Measurements from ENCODE around the gene PDZRN4.
"Not testable (repeated sequence)": the region's sequence is repeated elsewhere in the genome, so short reads cannot be mapped to it uniquely, and the experiment has no call there.

PDZRN4 gene

DNA sequence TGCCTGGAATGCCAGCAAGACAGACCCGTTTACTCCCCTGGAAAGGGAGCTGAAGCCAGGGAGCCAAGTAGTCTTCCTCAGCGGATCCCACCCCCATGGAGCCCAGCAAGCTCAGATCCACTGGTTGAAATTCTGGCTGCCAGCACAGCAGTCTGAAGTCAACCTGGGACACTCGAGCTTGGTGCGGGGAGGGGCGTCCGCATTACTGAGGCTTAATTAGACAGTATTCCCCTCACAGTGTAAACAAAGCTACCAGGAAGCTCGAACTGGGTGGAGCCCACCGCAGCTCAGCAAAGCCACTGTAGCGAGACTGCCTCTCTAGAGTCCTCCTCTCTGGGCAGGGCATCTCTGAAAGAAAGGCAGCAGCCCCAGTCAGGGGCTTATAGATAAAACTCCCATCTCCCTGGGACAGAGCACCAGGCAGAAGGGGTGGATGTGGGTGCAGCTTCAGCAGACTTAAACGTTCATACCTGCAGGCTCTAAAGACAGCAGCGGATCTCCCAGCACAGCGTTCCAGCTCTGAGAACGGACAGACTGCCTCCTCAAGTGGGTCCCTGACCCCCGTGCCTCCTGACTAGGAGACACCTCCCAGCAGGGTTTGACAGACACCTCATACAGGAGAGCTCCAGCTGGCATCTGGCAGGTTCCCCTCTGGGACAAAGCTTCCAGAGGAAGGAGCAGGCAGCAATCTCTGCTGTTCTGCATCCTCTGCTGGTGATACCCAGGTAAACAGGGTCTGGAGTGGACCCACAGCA lies 92.4 kb downstream of the PDZRN4 start:
- H3K4me3 Mint-ChIP-seq; intact Hi-C loops (cut with micrococcal nuclease); H3K9me3 Mint-ChIP-seq: not testable (repeated sequence)

DNA sequence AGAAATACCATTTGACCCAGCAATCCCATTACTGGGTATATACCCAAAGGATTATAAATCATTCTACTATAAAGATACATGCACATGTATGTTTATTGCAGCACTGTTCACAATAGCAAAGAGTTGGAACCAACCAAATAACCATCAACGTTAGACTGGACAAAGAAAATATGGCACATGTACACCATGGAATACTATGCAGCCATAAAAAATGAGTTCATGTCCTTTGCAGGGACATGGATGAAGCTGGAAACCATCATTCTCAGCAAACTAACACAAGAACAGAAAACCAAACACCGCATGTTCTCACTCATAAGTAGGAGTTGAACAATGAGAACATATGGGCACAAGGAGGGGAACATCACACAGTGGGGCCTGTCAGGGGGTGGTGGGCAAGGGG lies 97.3 kb downstream of the PDZRN4 start:
- H3K4me1 Mint-ChIP-seq (ENCODE audit: low read depth); H3K36me3 Mint-ChIP-seq (ENCODE audit: low read depth); H3K27ac Mint-ChIP-seq; H3K9me3 Mint-ChIP-seq; H3K4me3 Mint-ChIP-seq; intact Hi-C loops (cut with micrococcal nuclease); H3K27me3 Mint-ChIP-seq: not testable (repeated sequence)

More for the DNA sequence above, 92.4 kb downstream of the PDZRN4 start:
- not testable (repeated sequence) for H3K36me3 Mint-ChIP-seq (ENCODE audit: low read depth); H3K4me1 Mint-ChIP-seq (ENCODE audit: low read depth); H3K27me3 Mint-ChIP-seq; H3K27ac Mint-ChIP-seq

DNA sequence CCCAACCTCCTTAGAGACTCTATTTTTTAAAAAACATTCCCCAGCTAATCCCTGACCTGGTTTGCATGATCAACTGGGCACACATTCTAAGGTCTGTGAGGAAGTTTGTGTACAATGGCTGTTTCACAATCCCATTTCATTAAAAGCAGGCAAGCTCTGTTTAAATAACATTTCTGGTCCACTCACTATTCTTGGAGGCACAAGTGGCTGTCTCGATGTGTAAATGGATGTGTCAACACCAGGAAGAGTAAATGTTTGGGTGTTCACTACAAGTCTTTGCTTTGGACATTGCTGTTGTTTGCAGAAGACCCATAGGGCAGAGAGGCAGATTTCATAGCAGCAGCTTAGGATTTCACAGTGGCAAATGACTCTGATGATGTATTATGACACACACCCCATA lies 98.3 kb downstream of the PDZRN4 start:
- Mint-ChIP-seq H3K36me3 (ENCODE audit: low read depth) (no peaks in the 10 kb centered on the region), H3K9me3 (no peaks in the 10 kb centered on the region), H3K4me1 (ENCODE audit: low read depth) (no peaks in the 10 kb centered on the region), H3K27me3 (no peaks in the 10 kb centered on the region), H3K27ac (no peak overlapping the region), H3K4me3 (no peak overlapping the region)
- intact Hi-C loops (cut with micrococcal nuclease): no loop called here

DNA sequence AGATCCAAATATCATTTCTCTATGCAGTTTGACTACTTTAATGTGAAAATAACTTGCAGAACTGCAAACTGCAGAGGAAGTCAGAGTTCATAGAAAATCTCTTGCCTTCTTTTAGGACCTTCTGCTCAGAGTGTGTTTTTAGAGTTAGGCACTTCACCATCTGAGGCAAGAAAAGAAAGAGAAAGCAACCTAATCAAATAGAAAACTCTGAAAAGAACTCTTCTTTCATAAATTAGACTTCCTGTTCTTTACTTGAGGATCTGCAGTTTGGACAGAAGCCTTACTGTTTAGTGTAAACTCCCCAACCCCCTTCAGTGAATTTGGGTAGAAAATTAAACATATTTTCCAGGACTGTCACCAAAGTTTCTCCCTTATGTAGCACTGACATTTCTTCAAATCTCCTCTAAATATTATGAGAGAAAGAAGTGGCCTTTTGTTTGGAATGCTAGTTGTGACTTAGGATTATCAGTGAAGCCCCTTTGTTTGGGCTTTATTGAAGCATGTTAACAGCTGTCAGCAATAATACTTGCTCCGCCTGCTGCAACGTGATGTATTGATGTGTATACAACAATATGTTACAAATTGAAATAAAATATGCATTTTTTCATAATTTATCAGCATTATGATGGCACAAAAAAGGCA lies 99.5 kb downstream of the PDZRN4 start:
- Mint-ChIP-seq H3K27me3 (no peaks in the 10 kb centered on the region), H3K4me3 (no peak overlapping the region), H3K4me1 (ENCODE audit: low read depth) (no peaks in the 10 kb centered on the region), H3K9me3 (no peaks in the 10 kb centered on the region), H3K27ac (no peak overlapping the region), H3K36me3 (ENCODE audit: low read depth) (no peaks in the 10 kb centered on the region)
- intact Hi-C loops (cut with micrococcal nuclease): no loop called here

DNA sequence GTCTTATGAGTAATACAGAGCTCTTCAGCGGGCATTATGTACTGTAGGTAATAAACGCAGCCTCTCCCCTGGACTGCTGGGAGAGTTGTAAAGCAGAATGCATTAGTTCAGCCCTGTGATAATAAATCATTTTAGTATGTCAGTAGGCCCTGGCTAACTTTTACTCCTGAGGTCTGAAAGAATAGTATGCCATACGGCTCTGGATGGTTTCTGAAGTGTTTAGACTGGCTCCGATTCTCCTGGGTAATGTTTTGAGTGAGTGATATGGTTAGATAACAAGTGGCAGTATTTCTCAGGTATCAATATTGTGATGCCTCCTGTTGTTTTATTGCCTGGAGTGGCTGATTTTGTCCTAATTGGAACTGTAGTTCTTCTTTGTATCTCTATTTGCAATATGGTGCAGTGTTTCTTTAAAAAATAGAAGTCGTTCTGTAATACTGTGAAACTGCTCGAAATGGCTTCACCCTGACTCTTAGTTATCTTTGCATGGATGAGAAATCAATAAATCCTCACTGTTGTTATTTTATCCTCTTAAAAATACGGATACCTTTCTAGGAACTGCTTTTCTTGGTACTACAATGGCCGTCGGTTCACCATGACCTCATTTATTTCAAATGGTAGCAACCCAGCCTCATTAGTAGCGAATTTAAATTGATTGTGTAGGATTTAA lies 100.2 kb downstream of the PDZRN4 start:
- Mint-ChIP-seq H3K9me3 (no peaks in the 10 kb centered on the region), H3K36me3 (ENCODE audit: low read depth) (no peaks in the 10 kb centered on the region), H3K4me1 (ENCODE audit: low read depth) (no peaks in the 10 kb centered on the region), H3K27me3 (no peaks in the 10 kb centered on the region), H3K27ac (no peak overlapping the region), H3K4me3 (no peak overlapping the region)
- intact Hi-C loops (cut with micrococcal nuclease): no loop called here

DNA sequence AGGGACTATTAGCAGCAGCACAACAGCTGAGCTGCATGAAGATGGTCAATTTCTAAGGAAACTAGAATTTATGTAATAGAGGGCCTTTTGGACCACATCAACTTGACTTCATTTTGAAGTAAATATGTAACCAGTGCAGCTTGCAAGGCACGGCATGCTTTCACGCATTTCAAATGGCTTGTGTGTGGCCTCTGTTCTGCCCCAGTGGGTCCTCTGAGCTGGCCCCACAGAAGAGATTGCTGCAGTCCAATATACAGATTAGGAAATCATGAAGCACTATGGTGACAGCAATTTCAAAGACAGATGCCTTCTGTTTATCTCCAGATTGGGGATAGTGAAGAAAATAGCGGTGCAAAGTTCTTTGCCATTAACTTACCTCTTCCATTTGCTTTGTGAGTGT lies 101.4 kb downstream of the PDZRN4 start:
- Mint-ChIP-seq H3K9me3 (no peaks in the 10 kb centered on the region), H3K27me3 (no peaks in the 10 kb centered on the region), H3K36me3 (ENCODE audit: low read depth) (no peaks in the 10 kb centered on the region), H3K27ac (no peak overlapping the region), H3K4me3 (no peak overlapping the region), H3K4me1 (ENCODE audit: low read depth) (no peaks in the 10 kb centered on the region)
- intact Hi-C loops (cut with micrococcal nuclease): no loop called here

DNA sequence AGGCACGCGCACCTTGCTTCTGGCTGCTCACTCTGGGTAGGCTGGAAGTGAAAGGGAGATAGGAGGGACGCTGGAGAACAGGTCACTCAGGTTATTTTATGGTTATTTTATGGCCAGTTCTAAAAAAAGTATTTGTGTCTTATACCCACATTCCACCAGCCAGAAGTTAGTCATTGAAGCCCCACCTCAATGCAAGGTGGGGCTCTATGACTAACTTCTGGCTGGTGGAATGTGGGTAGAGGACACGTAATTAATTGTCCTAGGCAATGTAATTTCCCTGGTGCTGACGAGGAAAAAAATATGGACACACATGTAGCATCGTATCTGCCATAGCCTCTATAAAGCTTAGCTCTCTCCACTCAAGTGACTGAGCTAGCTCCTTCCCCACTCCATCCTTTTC lies 104.9 kb downstream of the PDZRN4 start:
- Mint-ChIP-seq H3K27ac (no peak overlapping the region), H3K9me3 (no peaks in the 10 kb centered on the region), H3K4me1 (ENCODE audit: low read depth) (no peaks in the 10 kb centered on the region)

DNA sequence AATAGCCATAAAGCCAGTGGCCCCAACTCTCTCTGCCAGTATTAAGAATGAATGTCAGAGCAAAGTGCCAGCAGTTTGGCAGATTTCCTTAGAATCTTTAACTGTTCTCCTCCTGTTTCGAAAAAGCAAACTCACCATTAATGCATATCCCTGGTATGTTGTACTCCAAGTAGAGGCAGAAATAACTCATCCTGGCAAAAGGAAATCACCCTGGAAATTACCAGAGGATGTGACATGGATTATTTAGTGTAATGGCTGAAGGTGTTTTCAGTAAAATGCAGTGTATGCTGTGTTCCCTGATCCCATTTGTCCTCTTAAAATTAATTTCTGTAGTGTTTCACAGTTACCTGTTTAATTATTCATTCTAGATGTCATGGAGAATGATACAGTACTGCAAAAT lies 105.3 kb downstream of the PDZRN4 start:
- no peak overlapping the region for H3K4me3 Mint-ChIP-seq
- no peaks in the 10 kb centered on the region for H3K36me3 Mint-ChIP-seq (ENCODE audit: low read depth)
- H3K27me3 Mint-ChIP-seq: no peaks in the 10 kb centered on the region
- H3K9me3 Mint-ChIP-seq: no peaks in the 10 kb centered on the region
- no peak overlapping the region for H3K27ac Mint-ChIP-seq
- intact Hi-C loops (cut with micrococcal nuclease): no loop called here
- no peaks in the 10 kb centered on the region for H3K4me1 Mint-ChIP-seq (ENCODE audit: low read depth)

More for the DNA sequence above, 104.9 kb downstream of the PDZRN4 start:
- H3K27me3 Mint-ChIP-seq: no peaks in the 10 kb centered on the region
- intact Hi-C loops (cut with micrococcal nuclease): no loop called here
- H3K4me3 Mint-ChIP-seq: no peak overlapping the region
- no peaks in the 10 kb centered on the region for H3K36me3 Mint-ChIP-seq (ENCODE audit: low read depth)

DNA sequence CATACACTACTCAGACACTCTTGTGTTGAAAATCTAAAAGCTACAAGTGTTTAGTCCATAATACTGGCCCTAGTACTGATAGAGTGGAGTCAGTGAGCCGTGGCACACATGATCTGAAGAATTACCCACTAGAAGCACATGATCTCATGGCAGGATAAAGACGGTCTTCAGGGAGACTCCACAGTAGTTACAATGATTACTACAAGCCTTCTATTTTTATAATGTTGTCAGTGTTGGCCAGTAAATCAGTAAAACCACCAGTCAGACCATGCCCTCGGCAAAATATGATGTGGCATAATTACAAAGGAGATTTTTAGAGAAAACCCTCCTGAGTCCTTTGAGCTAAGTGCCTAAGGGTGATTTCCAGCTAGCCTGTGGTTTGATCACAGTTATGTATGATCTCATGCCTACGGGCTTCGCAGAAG lies 114.9 kb downstream of the PDZRN4 start:
- H3K9me3 Mint-ChIP-seq: no peaks in the 10 kb centered on the region
- no peak overlapping the region for H3K27ac Mint-ChIP-seq
- H3K27me3 Mint-ChIP-seq: no peaks in the 10 kb centered on the region
- intact Hi-C loops (cut with micrococcal nuclease): no loop called here
- no peak overlapping the region for H3K4me3 Mint-ChIP-seq
- H3K36me3 Mint-ChIP-seq (ENCODE audit: low read depth): no peaks in the 10 kb centered on the region
- H3K4me1 Mint-ChIP-seq (ENCODE audit: low read depth): no peaks in the 10 kb centered on the region

DNA sequence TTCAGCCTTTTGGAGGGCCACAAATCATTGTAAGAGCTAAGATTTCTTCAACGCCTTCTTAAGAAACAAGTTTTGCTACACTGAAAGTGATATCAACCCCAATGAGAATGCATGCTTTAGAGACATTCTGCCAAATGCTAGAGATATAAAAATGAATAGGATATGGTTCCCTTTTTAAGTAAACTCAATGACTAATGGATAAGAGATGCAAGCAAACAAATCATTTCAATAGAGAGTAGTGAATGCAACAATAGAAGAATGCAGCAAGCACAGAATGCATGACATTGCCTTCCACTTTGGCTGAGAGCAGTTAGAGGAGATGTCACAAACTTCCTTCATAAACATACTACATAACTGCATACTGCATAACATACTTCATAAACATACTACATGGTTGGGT lies 116.4 kb downstream of the PDZRN4 start:
- Mint-ChIP-seq H3K27me3 (no peaks in the 10 kb centered on the region), H3K9me3 (no peaks in the 10 kb centered on the region), H3K27ac (no peak overlapping the region), H3K36me3 (ENCODE audit: low read depth) (no peaks in the 10 kb centered on the region), H3K4me1 (ENCODE audit: low read depth) (no peaks in the 10 kb centered on the region), H3K4me3 (no peak overlapping the region)
- intact Hi-C loops (cut with micrococcal nuclease): no loop called here

DNA sequence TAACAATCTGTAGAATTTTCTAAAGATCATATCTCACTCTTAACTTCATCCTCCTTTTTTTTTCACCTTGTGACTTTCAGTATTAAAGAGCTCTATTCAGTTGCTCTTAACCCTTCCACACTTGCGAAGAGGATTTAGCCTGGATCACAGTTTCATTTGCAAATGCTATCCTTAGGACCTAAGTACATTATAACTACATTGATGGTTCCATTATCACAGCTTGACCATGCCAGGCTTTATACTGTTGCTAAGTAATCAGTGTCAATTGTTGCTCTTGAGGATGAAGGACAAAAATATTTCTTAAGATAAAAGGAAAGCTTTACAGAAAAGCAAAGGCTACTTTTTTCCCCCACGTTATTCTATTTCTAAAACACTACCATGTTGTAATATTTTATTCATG lies 122.2 kb downstream of the PDZRN4 start:
- H3K27me3 Mint-ChIP-seq: no peaks in the 10 kb centered on the region
- H3K9me3 Mint-ChIP-seq: no peaks in the 10 kb centered on the region
- no peak overlapping the region for H3K27ac Mint-ChIP-seq
- no peak overlapping the region for H3K4me3 Mint-ChIP-seq
- intact Hi-C loops (cut with micrococcal nuclease): no loop called here
- H3K4me1 Mint-ChIP-seq (ENCODE audit: low read depth): no peaks in the 10 kb centered on the region
- H3K36me3 Mint-ChIP-seq (ENCODE audit: low read depth): no peaks in the 10 kb centered on the region

DNA sequence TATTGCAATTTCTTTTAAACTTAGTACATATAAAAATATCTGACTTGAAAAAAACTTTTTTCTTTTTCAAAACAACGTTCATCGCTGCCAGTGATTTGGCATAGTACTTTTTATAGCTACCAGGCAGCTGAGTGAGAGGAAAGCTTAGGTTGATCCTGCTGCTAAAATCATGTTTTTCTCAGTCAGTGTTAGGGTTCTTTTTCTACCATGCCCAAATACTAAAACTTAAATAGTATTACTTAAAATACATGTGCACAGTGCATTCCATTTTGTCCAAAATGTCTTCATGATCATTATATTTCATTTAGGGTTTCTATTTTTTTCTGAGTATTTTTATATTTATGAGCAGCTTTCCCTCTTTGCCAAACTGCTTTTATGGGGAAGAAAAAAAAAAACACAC lies 123.8 kb downstream of the PDZRN4 start:
- intact Hi-C loops (cut with micrococcal nuclease): no loop called here
- Mint-ChIP-seq H3K4me1 (ENCODE audit: low read depth) (no peaks in the 10 kb centered on the region), H3K27ac (no peak overlapping the region), H3K4me3 (no peak overlapping the region), H3K9me3 (no peaks in the 10 kb centered on the region), H3K27me3 (no peaks in the 10 kb centered on the region), H3K36me3 (ENCODE audit: low read depth) (no peaks in the 10 kb centered on the region)

DNA sequence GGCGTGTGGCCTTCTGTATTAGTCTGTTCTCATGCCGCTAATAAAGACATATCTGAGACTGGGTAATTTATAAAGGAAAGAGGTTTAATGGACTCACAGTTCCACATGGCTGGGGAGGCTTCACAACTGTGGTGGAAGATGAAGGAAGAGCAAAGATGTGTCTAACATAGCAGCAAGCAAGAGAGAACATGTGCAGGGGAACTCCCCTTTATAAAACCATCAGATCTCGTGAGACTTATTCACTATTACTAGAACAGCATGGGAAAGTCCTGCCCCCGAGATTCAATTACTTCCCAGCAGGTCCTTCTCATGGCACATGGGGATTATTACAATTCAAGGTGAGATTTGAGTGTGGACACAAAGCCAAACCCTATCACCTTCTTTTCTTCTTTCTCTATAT lies 124.3 kb downstream of the PDZRN4 start:
- H3K27ac Mint-ChIP-seq; H3K4me3 Mint-ChIP-seq; H3K36me3 Mint-ChIP-seq (ENCODE audit: low read depth); H3K4me1 Mint-ChIP-seq (ENCODE audit: low read depth); H3K27me3 Mint-ChIP-seq; H3K9me3 Mint-ChIP-seq; intact Hi-C loops (cut with micrococcal nuclease): not testable (repeated sequence)

DNA sequence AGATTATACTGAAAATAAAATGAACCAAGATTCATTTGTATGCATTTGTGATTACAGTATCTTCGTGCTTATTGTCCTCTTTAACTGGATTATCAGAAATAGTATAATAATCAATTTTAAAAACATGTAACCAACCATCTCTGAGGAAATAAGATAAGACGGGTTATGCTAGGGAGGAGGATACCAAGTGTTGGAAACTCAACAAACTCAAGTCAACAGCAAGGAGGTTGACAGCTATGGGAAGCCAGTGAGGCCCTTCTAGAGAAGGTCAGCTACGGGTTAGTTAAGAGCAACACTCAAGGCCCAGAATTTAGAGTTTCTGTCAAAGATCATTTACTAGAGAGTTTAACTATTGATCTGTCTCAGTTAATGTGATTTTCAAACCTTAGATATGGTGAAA lies 137.2 kb downstream of the PDZRN4 start:
- no peaks in the 10 kb centered on the region for H3K36me3 Mint-ChIP-seq (ENCODE audit: low read depth)
- H3K27me3 Mint-ChIP-seq: no peaks in the 10 kb centered on the region
- H3K9me3 Mint-ChIP-seq: no peaks in the 10 kb centered on the region
- H3K27ac Mint-ChIP-seq: no peak overlapping the region
- H3K4me3 Mint-ChIP-seq: no peak overlapping the region
- intact Hi-C loops (cut with micrococcal nuclease): no loop called here
- peaks cover 9% of the 10 kb centered on the region for H3K4me1 Mint-ChIP-seq (ENCODE audit: low read depth)

Measured in dendritic cell treated with granulocyte-macrophage colony-stimulating factor and Interleukin-4, amounts not matched to agents 40 ng/mL and 50 ng/mL, for 4 days (primary cell).